Lung (tissue), 12 donors: ENCODE measurements around the gene RMND1. TPM values are rescaled to one million over a fixed set of nuclear protein-coding genes. Genes with fewer than 3 reads are reported as not detected.

Experiments used
- ATAC-seq: fragments of 200-7000 bp; cut with Tn5 transposase; one replicate; pipeline ENCODE4 v1.9.1; 2020; ENCODE audit warnings: moderate number of reproducible peaks; ENCODE audit not compliant: insufficient read depth, low FRiP score
- DNase-seq, 3 donors: peaks; one replicate each; pipeline ENCODE4 v3.0.0-alpha.2; 2013 to 2017
- H3K27ac ChIP-seq, 2 donors: one replicate each; pipeline ENCODE4 v1.5.1; 2013; ENCODE audit warnings: mild to moderate bottlenecking in 2 of 2, moderate library complexity in 2 of 2, control low read depth in 1 of 2, inconsistent platforms in 1 of 2, low read depth in 1 of 2, low read length in 1 of 2
- H3K27me3 ChIP-seq, 3 donors: one replicate each; pipeline ENCODE4 v1.5.1; 2013; ENCODE audit warnings: low read length in 2 of 3; ENCODE audit not compliant: control insufficient read depth in 3 of 3, insufficient read depth in 3 of 3
- H3K36me3 ChIP-seq, 4 donors: one replicate each; pipeline ENCODE4 v1.5.1; 2013; ENCODE audit warnings: low read length in 4 of 4, mild to moderate bottlenecking in 1 of 4, moderate library complexity in 1 of 4; ENCODE audit not compliant: control insufficient read depth in 4 of 4, insufficient read depth in 4 of 4
- H3K4me1 ChIP-seq, 5 donors: one replicate each; pipeline ENCODE4 v1.5.1; 2013; ENCODE audit warnings: low read length in 5 of 5, mild to moderate bottlenecking in 2 of 5, moderate library complexity in 1 of 5; ENCODE audit not compliant: control insufficient read depth in 5 of 5, insufficient read depth in 5 of 5
- H3K4me3 ChIP-seq: one replicate; pipeline ENCODE4 v1.5.1; 2013; ENCODE audit warnings: mild to moderate bottlenecking, control low read depth, moderate library complexity
- H3K9ac ChIP-seq, 2 donors: one replicate each; pipeline ENCODE4 v1.5.1; 2013; ENCODE audit warnings: low read length in 2 of 2, control low read depth in 1 of 2; ENCODE audit not compliant: insufficient read depth in 1 of 2
- H3K9me3 ChIP-seq, 4 donors: one replicate each; pipeline ENCODE4 v1.5.1; 2013; ENCODE audit warnings: low read length in 3 of 4, mild to moderate bottlenecking in 1 of 4, moderate library complexity in 1 of 4; ENCODE audit not compliant: control insufficient read depth in 4 of 4, insufficient read depth in 3 of 4
- WGBS, 2 donors: extraction: QIAGEN DNeasy Blood & Tissue Kit; methylation state at CpG; one replicate each; pipeline ENCODE4 v1.1.7; 2013; 5-methylcytosine and 5-hydroxymethylcytosine counted together
- polyA plus RNA-seq, 2 donors: library from polyadenylated mRNA; stranded (reverse); fragments of 200-250 nt; gene quantifications; one replicate each; pipeline ENCODE4 v1.2.1, GENCODE V29; 2013
- total RNA-seq, 2 donors: library from RNA; depleted of rRNA in 1 of 2; stranded (reverse); fragments of >200 nt in 1 of 2; gene quantifications; one replicate each; pipeline ENCODE4 v1.2.1, GENCODE V29; 2014 to 2021
- TF ChIP-seq, protein P1 (sequence below): IDR thresholded peaks from 2 replicates; pipeline ENCODE4 v1.5.1; 2012; ENCODE audit warnings: mild to moderate bottlenecking; ENCODE audit errors: control extremely low read depth, extremely low read depth
- donor health status: control.
- donor health status: control.
- donor health status: Bipolar disorder and iron deficiency.
- donor health status: healthy.
- donor health status: DM: yes; HTN: yes; CAD: no.

Gene RMND1
- total and polyA plus RNA-seq, 4 donors: 10.2 to 43.2 (median 21.9) TPM

DNA sequence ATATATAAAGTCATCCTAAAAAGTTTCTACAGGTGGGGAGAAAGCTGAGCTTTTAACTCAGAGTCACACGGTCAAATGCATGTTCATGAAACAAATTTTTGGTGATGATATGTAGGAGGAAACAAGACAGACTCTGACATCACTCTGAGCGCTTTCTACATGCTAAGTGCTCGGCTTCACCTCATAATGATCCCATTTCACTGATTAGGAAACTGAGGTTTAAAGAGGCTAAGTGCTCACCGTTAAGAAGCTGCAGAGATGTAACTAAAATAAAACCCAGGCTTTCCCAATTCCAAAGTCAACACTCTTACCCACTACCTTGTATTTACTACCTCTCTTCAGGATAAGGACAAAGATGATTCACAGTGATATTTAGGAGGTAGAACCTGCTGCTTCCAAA, 4.7 kb downstream of the RMND1 start:
- TF ChIP-seq, protein P1, sequence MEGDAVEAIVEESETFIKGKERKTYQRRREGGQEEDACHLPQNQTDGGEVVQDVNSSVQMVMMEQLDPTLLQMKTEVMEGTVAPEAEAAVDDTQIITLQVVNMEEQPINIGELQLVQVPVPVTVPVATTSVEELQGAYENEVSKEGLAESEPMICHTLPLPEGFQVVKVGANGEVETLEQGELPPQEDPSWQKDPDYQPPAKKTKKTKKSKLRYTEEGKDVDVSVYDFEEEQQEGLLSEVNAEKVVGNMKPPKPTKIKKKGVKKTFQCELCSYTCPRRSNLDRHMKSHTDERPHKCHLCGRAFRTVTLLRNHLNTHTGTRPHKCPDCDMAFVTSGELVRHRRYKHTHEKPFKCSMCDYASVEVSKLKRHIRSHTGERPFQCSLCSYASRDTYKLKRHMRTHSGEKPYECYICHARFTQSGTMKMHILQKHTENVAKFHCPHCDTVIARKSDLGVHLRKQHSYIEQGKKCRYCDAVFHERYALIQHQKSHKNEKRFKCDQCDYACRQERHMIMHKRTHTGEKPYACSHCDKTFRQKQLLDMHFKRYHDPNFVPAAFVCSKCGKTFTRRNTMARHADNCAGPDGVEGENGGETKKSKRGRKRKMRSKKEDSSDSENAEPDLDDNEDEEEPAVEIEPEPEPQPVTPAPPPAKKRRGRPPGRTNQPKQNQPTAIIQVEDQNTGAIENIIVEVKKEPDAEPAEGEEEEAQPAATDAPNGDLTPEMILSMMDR: no peak
- Histone ChIP-seq H3K4me3 (no peak overlapping the region), H3K9ac (no peak overlapping the region), H3K27ac (peak overlapping the region; percentile 1 to 61), H3K9me3 (no peaks in the 10 kb centered on the region), H3K27me3 (no peaks in the 10 kb centered on the region), H3K4me1 (peaks cover 0 to 4% (median 3%) of the 10 kb centered on the region in 5 donors), H3K36me3 (peaks cover 0 to 7% (median 3%) of the 10 kb centered on the region in 4 donors)
- DNase-seq (no peak), ATAC-seq (no peak)
- 85 to 92% methylated on average over 4 of the region's 4 CpGs for WGBS, 2 donors

DNA sequence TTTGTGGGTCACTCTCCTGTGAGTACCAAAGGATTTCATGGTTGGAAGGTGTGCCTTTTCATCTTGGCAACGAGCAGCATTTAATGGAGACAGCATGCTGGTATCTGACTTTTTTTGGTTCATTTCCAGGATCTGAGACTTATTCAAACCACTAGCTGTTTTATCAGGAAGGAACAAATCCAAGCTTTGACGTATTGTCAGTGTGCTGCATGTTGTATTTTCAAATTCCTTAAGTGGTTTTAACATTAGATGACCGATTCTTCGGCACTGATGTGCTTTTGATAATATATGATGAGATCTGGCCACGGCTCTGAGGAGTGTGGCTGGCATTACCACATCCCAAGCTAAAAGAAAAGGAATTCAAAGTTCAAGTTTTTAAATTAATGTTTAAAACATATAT, 6.4 kb downstream of the RMND1 start:
- H3K27ac ChIP-seq: peak overlapping the region in 1 of 2 donors; percentile 61
- no peak overlapping the region for H3K4me3 ChIP-seq
- WGBS, 2 donors: 33 to 60% methylated on average over 5 of the region's 5 CpGs
- DNase-seq: no peak
- TF ChIP-seq, protein P1: no peak
- no peaks in the 10 kb centered on the region for H3K27me3 ChIP-seq
- no peak overlapping the region for H3K9ac ChIP-seq
- peaks cover 0 to 7% (median 4%) of the 10 kb centered on the region in 5 donors for H3K4me1 ChIP-seq
- no peaks in the 10 kb centered on the region for H3K9me3 ChIP-seq
- no peak for ATAC-seq
- H3K36me3 ChIP-seq: peaks cover 0 to 5% (median 3%) of the 10 kb centered on the region in 4 donors

GRCh38 chr6:151443911-151444621, 7.9 kb downstream of the RMND1 start:
- H3K9ac ChIP-seq: no peak overlapping the region
- H3K4me3 ChIP-seq: no peak overlapping the region
- no peaks in the 10 kb centered on the region for H3K27me3 ChIP-seq
- TF ChIP-seq, protein P1: no peak
- WGBS, 2 donors: 63 to 74% methylated on average over 4 of the region's 4 CpGs
- DNase-seq: no peak
- ATAC-seq: no peak
- peaks cover 0 to 8% (median 4%) of the 10 kb centered on the region in 5 donors for H3K4me1 ChIP-seq
- no peaks in the 10 kb centered on the region for H3K9me3 ChIP-seq
- peaks cover 0 to 5% (median 3%) of the 10 kb centered on the region in 4 donors for H3K36me3 ChIP-seq
- no peak overlapping the region for H3K27ac ChIP-seq

- peaks cover 0 to 5% (median 3%) of the 10 kb centered on the region in 4 donors for H3K36me3 ChIP-seq
- ATAC-seq (no peak), DNase-seq (no peak)
- WGBS, 2 donors: 73 to 78% methylated on average over 5 of the region's 5 CpGs
- H3K27me3 ChIP-seq: no peaks in the 10 kb centered on the region
- H3K27ac ChIP-seq: no peak overlapping the region
- TF ChIP-seq, protein P1: no peak
- no peak overlapping the region for H3K4me3 ChIP-seq
- H3K9me3 ChIP-seq: no peaks in the 10 kb centered on the region
- H3K9ac ChIP-seq: no peak overlapping the region
- H3K4me1 ChIP-seq: peaks cover 0 to 8% (median 4%) of the 10 kb centered on the region in 5 donors
Observed at GRCh38 chr6:151443454-151443853, 8.5 kb downstream of the RMND1 start.
